HG03280 (cell line): Measurements from ENCODE around the gene IER3IP1.
"Not testable (repeated sequence)": the region's sequence is repeated elsewhere in the genome, so short reads cannot be mapped to it uniquely, and the experiment has no call there.

ENCODE experiments used
- ATAC-seq: cut with Tn5 transposase; IDR thresholded peaks from one replicate; pipeline ENCODE4 v1.9.1; 2021; ENCODE audit warnings: mild to moderate bottlenecking, moderate library complexity; ENCODE audit not compliant: unreplicated experiment

IER3IP1 gene

DNA sequence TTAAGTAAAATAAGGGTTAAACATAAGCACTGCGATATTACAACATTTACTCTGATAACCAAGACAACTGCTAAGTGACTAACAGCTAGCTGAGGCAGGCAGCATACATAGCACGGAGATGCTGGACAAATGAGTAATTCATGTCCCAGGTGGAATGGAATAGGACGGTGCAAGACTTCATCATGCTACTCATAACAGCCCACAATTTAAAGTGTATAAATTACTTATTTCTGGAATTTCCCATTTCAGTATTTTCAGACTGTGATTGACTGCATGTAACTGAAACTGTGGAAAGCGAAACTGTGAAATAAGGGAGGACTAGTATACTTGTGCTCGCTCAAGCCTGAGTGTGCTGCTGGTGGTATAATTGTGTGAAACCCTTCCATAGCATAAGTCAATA is 12.9 kb downstream of the IER3IP1 start:
- ATAC-seq: peak; percentile 55

DNA sequence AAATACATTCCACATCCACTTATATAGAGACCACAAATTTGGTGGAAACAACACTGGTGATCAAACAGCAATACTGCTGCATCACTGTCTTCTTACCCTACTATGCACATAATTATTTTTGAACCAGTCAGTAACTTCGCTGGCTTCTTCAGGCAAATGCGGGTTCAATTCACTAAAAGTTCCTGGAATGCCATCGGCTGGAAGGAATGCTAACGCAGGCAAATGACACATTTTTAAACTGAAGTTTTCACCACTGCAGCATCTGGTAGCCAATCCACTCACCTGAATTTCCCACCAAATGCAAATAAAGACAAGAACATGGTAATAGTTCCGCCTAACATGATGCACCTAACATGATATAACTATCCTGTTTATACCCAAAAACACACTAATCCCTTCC is 15.9 kb downstream of the IER3IP1 start:
- no peak for ATAC-seq

DNA sequence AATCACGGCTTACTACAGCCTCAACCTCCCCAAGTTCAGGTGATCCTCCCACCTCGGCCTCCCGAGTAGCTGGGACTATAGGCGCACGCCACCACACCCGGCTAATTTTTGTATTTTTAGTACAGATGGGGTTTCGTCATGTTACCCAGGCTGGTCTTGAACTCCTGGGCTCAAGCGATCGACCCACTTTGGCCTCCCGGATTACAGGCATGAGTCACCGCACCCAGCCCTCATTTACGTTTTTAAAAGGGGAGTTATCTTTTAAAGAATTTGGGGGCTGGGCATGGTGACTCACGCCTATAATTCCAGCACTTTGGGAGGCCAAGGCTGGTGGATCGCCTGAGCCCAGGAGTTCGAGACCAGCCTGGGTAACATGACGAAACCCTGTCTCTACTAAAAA is 17.8 kb downstream of the IER3IP1 start:
- not testable (repeated sequence) for ATAC-seq

DNA sequence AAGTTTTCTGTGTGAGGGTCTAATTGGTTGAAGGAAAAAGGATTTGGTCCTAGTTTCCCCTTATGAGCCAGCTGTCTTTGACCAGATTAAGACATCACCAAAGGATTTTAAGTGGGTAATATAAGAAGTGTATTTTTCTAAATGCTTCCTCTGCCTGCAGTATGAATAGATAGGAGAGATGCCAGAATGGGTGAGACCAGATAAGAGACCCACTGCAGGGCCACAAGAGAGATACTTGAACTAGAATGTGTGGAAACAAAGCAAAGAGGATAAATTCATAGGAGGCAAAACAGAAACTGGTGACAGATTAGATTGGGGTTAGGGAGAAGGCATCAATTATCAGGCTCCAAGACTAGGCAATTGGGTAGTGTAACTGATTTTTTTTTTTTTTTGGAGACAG is 24.7 kb downstream of the IER3IP1 start:
- ATAC-seq: no peak

DNA sequence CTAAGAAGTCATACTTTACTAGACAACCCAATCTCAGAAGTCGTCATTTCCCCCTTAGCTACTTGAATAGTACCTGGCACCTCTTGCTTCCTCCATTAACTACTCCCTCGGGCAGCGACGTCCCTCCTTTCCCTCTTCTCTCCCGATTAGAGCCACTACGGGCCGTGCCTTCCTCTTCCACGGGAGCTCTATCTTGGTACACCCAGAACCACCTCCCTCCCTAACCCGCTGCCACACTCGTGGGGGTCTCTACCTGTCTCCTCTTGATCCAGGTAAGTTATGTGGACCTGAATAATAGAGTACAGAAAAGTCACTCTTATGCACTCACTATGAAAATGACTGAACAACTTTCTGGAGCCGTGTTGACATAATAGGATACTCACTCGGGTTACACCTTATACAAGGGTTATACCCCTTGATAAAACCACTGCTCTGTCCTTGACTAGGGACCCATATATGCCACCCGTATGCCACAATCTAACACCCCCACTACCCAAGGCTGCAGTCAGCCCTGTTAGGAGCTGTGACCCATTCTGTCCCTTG is 25.3 kb downstream of the IER3IP1 start:
- no peak for ATAC-seq

DNA sequence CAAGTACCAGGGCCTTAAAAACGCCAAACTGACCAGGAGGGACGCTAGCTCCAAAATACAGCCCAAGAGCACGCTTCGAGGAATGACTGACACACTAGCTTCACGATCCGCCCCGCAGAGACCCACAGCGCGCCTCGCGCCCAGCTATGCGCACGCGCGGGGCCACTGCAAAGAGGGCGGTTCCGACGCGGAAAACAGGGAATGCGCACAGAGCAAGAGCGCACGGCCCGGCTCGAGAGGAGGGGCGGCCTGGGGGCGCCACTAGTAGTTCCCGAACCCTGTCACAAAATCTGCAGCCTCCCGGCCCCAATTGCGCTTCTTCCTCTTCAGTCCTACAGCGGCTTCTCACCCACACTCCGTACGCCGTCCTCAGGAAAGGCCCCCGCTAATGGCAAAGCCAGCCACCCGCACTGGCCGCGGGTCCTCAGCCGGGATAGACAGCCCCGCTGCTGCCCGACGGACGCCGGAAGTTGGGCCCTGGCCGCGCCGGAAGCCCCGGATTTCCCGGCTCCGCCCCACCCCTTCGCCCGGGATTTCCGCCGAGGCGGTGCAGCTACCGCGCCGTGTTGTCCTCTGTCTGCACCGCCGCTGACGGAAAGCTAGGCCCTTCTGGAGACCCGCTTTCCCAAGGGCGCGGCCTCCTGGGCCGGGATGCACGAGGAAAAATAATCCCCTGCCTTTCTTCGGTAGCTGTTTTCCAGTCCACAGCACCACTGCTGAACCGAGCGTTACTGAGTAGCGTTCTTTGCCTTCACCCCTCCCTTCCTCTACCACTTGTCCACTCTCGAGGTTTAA is 25.9 kb downstream of the IER3IP1 start, which contains the start of gene HDHD2:
Gene HDHD2, minus strand, starts transcription at position 472 of the 795 bp plus-strand sequence. CDS start 14,061 bp downstream, outside the sequence.
- peak; percentile 87 for ATAC-seq

DNA sequence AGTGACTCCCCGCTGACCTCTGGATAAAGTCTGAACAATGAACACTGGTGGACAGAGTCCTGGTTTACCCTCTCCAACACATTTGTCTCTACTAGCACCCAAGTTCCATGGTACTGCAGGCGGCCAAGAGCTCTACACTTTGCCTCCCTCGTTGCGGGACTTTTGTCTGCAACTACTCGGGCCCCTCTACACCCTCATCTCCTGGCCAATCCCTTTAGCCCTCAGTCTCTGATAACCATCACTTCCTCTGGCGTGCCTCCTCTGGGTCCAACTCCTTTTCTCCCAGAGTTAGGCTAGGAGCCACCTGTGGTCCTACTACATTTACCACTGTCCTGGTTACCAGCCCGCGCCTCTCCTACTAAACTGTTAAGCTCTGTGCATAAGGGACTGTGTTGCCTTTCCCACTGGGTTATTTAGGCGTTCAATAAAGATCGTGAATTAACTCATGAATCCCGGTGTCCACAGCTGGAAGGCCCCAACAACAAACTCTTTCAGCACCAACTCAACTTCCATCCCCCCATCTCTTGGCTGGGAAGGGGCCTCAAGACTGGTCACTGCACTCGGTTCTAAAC is 26.6 kb downstream of the IER3IP1 start:
- no peak for ATAC-seq

DNA sequence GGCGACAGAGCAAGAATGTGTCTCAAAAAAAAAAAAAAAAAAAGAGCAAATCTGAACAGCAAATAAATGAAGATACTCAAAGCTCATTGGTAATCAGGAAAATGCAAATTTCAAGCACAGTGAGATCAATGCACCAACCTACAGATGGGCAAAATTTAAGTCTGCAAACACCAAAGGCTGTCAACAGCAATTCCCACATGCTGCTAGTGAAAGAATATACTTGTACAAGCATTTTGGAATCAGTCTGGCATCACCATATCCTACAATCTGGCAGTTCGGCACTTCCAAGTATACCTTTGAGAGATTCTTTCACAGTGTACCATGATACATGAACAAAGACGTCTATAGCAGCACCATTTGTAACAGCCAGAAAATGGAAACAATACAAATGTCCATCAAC is 30.0 kb downstream of the IER3IP1 start:
- ATAC-seq: no peak

DNA sequence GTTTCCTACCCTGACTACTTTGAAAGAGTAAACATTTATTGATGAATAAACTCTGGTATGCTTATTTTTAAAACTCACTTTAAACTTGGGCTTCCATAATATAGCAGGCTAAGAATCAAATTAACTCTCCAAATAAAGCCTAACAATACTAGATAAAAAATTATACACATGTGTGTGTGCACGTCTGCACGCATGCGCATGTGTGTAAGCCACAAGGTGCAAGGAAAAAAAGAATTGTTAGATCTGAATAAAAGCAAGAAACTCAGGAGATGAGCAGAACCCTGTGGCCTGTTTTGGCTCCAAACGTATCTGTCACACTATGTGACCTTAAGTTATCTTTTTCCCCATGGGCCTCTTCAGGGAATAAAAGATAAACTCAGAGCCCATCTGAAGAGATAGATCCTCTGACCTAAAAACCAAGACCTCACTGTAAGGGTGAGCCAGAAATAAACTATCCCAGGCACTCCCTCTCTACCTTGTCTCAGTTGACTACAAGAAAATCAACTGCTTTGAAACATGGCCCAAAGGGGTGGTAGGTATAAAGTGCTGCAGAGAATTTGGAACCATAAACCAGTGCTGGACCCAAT is 32.2 kb downstream of the IER3IP1 start:
- no peak for ATAC-seq

DNA sequence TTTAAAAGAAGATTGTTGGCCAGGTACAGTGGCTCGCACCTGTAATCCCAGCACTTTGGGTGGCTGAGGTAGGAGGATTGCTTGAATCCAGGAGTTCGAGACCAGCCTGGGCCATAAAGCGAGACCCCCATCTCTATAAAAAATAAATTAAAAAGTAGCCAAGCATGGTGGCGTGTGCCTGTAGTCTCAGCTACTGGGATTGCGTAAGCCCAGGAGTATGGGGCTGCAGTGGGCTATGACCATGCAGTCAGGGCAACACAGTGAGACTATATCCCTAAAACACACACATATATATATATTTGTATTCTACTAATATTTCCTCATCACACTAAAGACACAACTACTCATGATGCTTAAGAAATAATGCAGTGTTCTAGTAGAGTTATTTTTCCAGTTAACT is 33.0 kb downstream of the IER3IP1 start:
- ATAC-seq: no peak

DNA sequence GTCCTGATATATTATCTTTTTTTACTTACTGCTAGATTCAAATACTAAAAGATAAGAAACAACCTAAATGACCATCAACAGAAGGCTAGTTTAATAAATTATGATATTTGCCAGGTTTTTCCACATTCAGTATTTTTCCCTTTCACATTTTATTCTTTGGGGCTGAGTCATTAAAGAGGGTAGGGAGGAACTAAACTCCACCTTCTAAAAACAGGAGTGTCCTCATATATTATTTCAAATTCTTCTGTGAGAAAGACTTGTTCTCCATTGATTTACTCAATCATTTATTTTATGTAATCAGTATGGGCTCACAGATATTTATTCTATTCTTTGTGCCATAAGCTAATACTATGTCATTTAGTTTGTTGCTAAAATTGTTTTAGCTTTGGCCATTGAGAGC is 34.9 kb downstream of the IER3IP1 start:
- ATAC-seq: no peak

DNA sequence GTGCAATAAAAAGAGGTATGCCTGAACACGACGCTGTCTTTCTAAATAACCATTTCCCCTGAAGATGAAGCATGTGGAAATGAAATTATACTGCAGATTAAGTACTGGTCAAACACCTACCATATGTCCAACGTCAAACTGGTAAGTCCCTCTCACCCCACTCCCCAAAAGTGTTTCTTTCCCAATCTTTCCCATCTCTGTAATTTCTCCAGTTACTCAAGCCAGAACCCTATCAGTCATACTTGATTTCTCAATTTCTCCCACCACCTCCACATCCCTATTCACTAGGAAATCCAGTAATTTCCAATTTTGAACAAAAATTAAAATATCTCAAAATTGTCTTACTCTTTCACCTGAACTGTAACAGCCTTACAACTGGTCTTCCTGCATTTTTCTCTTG is 55.0 kb downstream of the IER3IP1 start:
- ATAC-seq: no peak

DNA sequence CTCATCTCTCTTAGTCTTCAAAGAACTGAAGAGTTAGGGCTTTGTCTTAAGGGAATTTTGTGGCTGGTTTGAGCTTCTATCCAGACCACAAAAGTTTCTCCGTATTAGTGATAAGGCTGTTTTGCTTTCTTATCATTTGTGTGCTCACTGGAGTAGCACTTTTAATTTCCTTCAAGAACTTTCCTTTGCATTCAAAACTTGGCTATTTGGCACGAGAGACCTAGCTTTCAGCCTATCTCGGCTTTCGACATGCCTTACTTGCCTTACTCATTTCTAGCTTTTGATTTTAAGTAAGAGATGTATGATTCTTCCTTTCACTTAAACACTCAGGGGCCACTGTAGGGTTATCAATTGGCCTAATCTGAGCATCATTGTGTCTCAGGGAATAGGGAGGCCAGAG is 55.7 kb downstream of the IER3IP1 start:
- peak; percentile 79 for ATAC-seq

DNA sequence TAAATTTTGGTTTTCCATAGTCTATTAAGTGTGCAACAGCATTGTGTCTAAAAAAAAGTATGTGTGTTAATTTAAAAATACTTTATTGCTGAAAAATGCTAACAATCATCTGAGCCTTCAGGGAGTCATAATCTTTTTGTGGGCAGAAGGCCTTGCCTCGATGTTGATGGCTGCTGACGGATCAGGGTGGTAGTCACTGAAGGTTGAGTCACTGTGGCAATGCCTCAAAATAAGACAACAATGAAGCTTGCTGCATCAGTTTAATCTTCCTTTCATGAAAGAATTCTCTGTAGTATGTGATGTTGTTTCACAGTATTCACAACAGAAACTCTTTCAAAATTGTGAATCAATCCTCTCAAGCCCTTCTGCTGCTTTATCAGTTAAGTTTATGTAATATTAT is 57.2 kb downstream of the IER3IP1 start:
- no peak for ATAC-seq

DNA sequence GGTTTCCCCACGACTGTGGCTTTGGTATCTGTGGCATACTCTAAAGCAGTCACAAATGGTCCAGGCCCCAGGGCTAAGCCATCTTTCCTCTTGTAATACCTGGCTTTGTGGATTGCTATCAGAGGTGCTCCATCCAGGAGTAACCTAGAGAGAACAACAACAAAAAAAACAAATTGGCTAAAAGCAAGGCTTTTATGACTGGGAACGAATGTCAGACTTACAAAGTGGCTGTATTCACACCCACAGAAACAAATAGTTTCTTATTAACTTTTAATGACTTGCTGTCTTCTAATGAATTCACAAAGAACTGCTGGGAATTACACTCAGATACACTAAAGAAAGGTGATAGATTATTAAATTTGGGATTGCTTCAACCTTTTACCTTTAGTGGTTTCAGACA is 61.0 kb downstream of the IER3IP1 start:
- no peak for ATAC-seq

DNA sequence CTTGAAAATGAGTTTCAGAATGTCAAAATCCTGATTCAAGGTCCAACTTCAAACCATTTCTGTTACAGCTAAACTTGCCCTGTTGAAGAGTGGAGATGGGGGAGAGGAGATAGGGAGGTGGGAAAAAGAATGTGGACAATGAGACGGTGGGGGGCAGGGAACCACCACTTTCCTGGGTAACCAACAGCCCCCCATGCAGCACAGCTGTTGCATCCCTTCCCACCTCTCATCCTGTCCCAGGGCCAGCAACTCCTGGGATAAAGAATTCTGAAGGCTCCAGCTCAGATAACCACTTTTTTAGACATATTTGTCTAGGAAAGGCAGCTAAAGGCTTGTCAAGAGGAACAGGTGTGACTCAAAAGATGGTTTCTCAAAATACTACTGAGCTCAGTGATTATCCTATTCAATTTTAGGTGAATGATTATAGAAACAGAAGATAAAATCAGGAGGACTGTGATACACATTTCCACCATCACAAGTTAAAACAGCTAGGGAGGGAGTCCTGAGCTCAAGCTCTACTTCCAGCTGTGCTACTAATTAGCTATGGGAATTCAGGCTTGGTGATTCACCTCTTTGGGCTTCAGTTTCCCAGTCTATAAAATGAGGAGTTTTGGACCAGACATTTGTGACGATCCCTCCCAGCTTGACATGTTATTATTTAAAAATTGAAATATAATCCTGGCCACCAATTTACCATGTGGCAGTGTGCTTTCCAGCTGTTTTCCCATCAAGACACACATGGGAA is 62.2 kb downstream of the IER3IP1 start:
- ATAC-seq: no peak

DNA sequence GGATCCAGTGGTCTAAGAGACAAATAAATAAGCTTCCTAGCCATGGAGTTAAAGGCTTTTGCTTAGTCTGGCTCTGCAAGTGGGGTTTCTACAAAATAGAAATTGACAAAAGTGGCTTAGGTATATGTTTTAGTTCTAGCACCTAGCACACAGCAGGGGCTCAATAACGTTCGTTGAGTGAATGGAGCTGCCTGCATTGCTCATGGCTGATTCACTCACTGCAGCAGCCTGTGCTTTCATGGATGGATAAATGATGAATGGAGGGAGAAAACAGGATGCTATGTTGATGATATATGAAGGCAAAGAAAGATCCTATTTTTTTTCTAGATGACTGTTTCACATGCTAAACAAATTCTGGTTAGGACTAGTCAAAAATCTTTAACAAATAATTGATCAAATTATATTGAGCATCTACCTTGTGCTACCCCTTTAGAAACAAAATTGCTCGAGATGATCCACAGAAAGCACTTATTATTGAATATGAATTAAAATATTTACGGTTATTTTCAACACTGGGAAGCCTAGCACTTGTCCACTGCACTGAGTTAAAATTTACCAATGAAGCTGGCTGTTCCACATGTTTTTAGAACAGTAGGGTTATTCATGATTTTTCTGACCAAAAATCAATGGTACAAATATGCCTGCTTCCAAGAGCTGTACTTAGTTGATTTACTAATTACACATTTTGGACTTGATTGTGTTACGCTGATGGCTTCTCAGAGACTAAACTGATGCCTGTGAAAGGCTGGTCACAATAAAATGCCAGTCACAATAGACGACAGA is 65.5 kb downstream of the IER3IP1 start:
- no peak for ATAC-seq

DNA sequence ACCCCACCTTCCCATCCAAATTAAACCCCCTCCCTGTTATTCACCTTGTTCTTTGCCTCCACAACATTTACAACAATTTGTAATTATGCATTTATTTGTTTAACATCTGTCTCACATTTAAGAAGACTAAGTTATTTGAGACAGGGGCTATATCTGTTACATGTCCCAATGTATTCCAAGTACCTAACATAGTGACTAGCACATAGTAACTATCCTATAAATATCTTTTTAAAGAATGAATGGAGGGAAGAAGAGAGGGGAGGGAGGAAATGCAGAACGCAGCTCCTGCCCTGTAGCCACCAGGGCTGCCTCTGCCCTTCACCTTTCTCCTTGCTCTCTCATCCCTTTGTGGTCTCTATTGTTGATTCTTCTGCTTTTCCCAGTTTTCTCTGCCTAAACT is 66.4 kb downstream of the IER3IP1 start:
- no peak for ATAC-seq

DNA sequence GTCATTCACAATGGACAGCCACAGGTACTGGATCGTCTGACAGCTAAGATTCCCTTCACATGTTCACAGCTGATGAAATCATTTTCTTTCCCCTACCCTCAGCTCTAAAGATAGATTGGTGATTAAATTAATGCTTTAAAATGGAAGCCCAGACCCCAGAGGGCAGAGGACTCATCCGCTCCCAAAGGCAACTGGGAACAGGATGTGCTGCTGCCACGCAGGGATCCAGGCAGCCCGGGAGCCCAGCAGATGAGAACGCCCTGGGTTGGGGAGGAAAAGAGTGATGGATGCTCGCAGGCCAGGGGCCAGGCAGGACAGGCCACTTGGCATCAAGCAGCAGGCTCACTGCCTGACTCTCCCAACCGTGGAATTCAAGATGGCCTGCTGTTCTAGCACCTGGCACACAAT is 67.2 kb downstream of the IER3IP1 start:
- ATAC-seq: no peak

DNA sequence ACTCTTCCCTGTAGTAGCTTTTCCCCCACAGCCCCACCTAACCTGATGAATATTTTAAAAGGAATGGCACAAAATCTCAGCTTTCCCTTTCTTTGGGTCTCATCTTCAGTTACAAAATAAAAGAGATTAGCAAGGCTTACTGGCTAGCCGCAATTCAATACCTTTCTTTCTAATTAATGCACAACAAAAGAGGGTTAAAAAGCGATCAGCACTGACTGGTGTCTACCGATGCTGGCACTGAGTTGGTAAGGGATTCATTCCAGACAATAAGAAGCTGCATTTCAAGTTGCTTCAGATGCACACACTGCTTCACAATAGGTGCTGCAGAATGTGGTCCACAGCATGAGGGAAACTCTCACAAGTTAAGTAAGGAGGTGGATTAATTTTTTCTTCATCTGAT is 67.8 kb downstream of the IER3IP1 start:
- ATAC-seq: no peak
